Activated CD8-positive, alpha-beta T cell treated with anti-CD3 and anti-CD28 coated beads for 36 hours (primary cell): ENCODE results near the gene BMERB1. TPM values are rescaled to one million over a fixed set of nuclear protein-coding genes. Genes with fewer than 3 reads are reported as not detected.
"Not testable (repeated sequence)": the region's sequence is repeated elsewhere in the genome, so short reads cannot be mapped to it uniquely, and the experiment has no call there.

Experiments used
- ATAC-seq: fragments of 200-7000 bp; cut with Tn5 transposase; one replicate; pipeline ENCODE4 v1.10.0; 2021; ENCODE audit warnings: mild to moderate bottlenecking, moderate library complexity
- CTCF ChIA-PET: fragments of 350-600 bp; sonication (Branson Sonifier 250); formaldehyde crosslinking; loops from one replicate; lab custom pipeline; 2021; ENCODE audit warnings: antibody characterized with exemption; lab: Charles Lee
- POLR2A ChIA-PET: fragments of 350-600 bp; sonication (Branson Sonifier 250); formaldehyde crosslinking; loops from one replicate; lab custom pipeline; 2021; ENCODE audit warnings: antibody characterized with exemption; lab: Charles Lee
- DNase-seq: peaks from one replicate; pipeline ENCODE4 v3.0.0-alpha.2; 2020
- H3K27ac Mint-ChIP-seq: one replicate; pipeline ENCODE4 v1.8.0; 2021; ENCODE audit warnings: mild to moderate bottlenecking, mixed read lengths
- H3K27me3 Mint-ChIP-seq: one replicate; pipeline ENCODE4 v1.8.0; 2021; ENCODE audit warnings: mixed read lengths
- H3K36me3 Mint-ChIP-seq: one replicate; pipeline ENCODE4 v1.8.0; 2021; ENCODE audit warnings: low read depth, mixed read lengths
- H3K4me1 Mint-ChIP-seq: one replicate; pipeline ENCODE4 v1.8.0; 2021; ENCODE audit warnings: low read depth, mixed read lengths
- H3K4me3 Mint-ChIP-seq: one replicate; pipeline ENCODE4 v1.8.0; 2021; ENCODE audit warnings: mild to moderate bottlenecking, moderate library complexity, mixed read lengths
- H3K9me3 Mint-ChIP-seq: one replicate; pipeline ENCODE4 v1.8.0; 2021; ENCODE audit warnings: mixed read lengths
- intact Hi-C: fragments of 100-400 bp; cut with micrococcal nuclease; formaldehyde crosslinking; loops from one replicate; pipeline ENCODE4 v1.10.0; 2022
- total RNA-seq, 2 experiments: library from RNA; stranded (reverse); gene quantifications; one replicate each; pipeline ENCODE4 v1.2.3, GENCODE V29; 2021
- TF ChIP-seq, protein P1 (sequence below): fragments of 200-600 bp; IDR thresholded peaks from one replicate; pipeline ENCODE4 v1.8.0; 2022; ENCODE audit warnings: antibody characterized with exemption, mild to moderate bottlenecking

BMERB1 gene
- total RNA-seq, 2 experiments from 2014 or later = 14.0 to 14.1 TPM

- ATAC-seq (no peak), DNase-seq (no peak)
- Mint-ChIP-seq H3K36me3 (no peaks in the 10 kb centered on the region), H3K9me3 (peaks cover 2% of the 10 kb centered on the region), H3K27me3 (peaks cover 4% of the 10 kb centered on the region), H3K4me1 (peaks cover 2% of the 10 kb centered on the region), H3K4me3 (no peak overlapping the region), H3K27ac (no peak overlapping the region)
- intact Hi-C loops = no loop called here
- POLR2A ChIA-PET = no interaction called here
- TF ChIP-seq, protein P1, sequence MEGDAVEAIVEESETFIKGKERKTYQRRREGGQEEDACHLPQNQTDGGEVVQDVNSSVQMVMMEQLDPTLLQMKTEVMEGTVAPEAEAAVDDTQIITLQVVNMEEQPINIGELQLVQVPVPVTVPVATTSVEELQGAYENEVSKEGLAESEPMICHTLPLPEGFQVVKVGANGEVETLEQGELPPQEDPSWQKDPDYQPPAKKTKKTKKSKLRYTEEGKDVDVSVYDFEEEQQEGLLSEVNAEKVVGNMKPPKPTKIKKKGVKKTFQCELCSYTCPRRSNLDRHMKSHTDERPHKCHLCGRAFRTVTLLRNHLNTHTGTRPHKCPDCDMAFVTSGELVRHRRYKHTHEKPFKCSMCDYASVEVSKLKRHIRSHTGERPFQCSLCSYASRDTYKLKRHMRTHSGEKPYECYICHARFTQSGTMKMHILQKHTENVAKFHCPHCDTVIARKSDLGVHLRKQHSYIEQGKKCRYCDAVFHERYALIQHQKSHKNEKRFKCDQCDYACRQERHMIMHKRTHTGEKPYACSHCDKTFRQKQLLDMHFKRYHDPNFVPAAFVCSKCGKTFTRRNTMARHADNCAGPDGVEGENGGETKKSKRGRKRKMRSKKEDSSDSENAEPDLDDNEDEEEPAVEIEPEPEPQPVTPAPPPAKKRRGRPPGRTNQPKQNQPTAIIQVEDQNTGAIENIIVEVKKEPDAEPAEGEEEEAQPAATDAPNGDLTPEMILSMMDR = no peak
- CTCF ChIA-PET = interaction anchor here (1.0 kb wide), 1 partner anchor 8 kb away, joined by 4 read pairs; no protein-coding TSS in a partner anchor
These were observed 16.2 kb downstream of the BMERB1 start for GRCh38 chr16:15450624-15451023.

DNA sequence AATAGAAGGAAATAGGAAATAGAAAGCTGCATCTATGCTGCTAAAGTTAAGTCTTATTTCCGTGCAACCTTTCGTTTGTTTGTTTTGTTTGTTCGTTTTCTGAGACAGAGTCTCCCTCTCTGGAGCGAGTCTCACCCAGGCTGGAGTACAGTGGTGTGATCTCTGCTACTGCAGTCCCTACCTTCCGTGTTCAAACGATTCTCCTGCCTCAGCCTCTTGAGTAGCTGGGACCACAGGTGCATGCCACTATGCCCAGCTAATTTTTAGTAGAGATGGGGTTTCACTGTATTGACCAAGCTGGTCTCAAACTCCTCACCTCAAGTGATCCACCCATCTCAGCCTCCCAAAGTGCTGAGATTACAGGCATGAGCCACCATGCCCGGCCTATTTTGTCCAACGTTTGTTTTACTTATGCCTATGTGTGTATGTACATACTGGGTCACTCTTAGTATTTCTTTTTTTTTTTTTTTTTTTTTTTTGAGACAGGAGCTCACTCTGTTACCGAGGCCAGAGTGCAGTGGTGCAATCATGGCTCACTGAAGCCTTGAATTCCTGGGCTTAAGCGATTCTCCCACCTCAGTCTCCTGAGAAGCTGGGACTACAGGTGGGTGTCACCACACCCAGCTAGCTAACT is 16.8 kb downstream of the BMERB1 start:
- ChIA-PET POLR2A (no interaction called here), CTCF (no interaction called here)
- no peak for ATAC-seq
- TF ChIP-seq, protein P1 = no peak
- DNase-seq = no peak
- Mint-ChIP-seq H3K9me3 (no peaks in the 10 kb centered on the region), H3K27ac (no peak overlapping the region), H3K4me1 (peaks cover 2% of the 10 kb centered on the region), H3K27me3 (peaks cover 4% of the 10 kb centered on the region), H3K36me3 (no peaks in the 10 kb centered on the region), H3K4me3 (no peak overlapping the region)
- intact Hi-C loops = no loop called here

DNA sequence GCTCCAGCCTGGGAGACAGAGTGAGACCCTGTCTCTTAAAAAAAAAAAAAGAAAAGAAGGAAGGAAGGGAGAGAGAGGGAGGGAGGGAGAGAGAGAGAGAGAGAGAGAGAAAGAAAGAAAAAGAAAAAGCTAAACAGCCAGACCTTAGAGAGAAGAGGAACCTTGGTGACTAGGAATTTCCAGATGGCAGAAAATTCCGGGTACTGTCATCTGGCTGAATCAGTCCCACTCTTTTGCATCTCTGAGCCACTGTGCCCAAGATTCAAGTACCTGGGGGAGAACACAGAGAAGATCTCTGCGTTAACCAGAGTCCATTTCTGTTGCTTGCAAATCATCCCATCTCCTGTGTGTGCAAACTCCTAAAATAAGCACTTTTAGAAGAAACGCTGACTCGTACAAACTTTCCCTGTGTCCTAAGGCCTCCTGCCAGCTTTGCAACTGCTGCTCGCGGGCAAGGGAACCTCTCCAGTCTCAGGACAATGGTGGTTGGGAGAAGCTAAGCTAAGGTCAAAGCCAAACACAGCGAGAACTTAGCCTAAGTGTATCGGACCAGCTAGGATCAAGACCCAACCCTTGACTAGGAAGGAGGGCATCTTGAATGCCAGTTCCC is 18.0 kb downstream of the BMERB1 start:
- Mint-ChIP-seq H3K36me3 (no peaks in the 10 kb centered on the region), H3K27ac (no peak overlapping the region), H3K27me3 (peaks cover 4% of the 10 kb centered on the region), H3K9me3 (no peaks in the 10 kb centered on the region), H3K4me3 (no peak overlapping the region), H3K4me1 (no peaks in the 10 kb centered on the region)
- DNase-seq (no peak), ATAC-seq (no peak)
- POLR2A ChIA-PET = no interaction called here
- CTCF ChIA-PET = no interaction called here
- intact Hi-C loops = no loop called here
- TF ChIP-seq, protein P1 = no peak

DNA sequence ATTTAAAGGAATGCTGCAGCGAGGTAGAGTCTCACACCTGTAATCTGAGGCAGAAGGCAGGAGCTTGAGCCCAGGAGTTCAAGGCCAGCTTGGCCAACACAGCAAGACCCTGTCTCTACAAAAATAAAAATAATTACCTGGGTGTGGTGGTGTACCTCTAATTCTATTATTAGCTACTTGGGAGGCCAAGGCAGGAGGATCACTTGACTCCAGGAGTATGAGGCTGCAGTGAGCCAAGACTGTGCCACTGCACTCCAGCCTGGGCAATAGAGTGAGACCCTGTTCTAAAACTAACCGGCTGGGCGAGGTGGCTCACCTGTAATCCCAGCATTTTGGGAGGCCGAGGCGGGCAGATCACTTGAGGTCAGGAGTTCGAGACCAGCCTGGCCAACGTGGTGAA is 18.9 kb downstream of the BMERB1 start:
- CTCF ChIA-PET = interaction anchor here (1.1 kb wide), 1 partner anchor 22 kb away, joined by 3 read pairs; no protein-coding TSS in a partner anchor
- DNase-seq, H3K27ac Mint-ChIP-seq, intact Hi-C loops, POLR2A ChIA-PET, H3K4me3 Mint-ChIP-seq, ATAC-seq, H3K4me1 Mint-ChIP-seq, H3K36me3 Mint-ChIP-seq, H3K9me3 Mint-ChIP-seq, H3K27me3 Mint-ChIP-seq: not testable (repeated sequence)

GRCh38 chr16:15454933-15455332 is 20.5 kb downstream of the BMERB1 start:
- H3K36me3 Mint-ChIP-seq, intact Hi-C loops, H3K27ac Mint-ChIP-seq, DNase-seq, H3K4me3 Mint-ChIP-seq, H3K27me3 Mint-ChIP-seq, CTCF ChIA-PET, H3K4me1 Mint-ChIP-seq, POLR2A ChIA-PET, ATAC-seq, H3K9me3 Mint-ChIP-seq: not testable (repeated sequence)

- no peak overlapping the region for H3K27ac Mint-ChIP-seq
- TF ChIP-seq, protein P1 = no peak
- CTCF ChIA-PET = interaction anchor here (0.6 kb wide), 1 partner anchor 19 kb away, joined by 3 read pairs; no protein-coding TSS in a partner anchor
- H3K4me1 Mint-ChIP-seq = no peaks in the 10 kb centered on the region
- DNase-seq = no peak
- peaks cover 5% of the 10 kb centered on the region for H3K27me3 Mint-ChIP-seq
- no peaks in the 10 kb centered on the region for H3K36me3 Mint-ChIP-seq
- intact Hi-C loops = no loop called here
- H3K9me3 Mint-ChIP-seq = no peaks in the 10 kb centered on the region
- POLR2A ChIA-PET = no interaction called here
- ATAC-seq = no peak
- no peak overlapping the region for H3K4me3 Mint-ChIP-seq
These were observed 23.0 kb downstream of the BMERB1 start for GRCh38 chr16:15457400-15457799.
